ENCODE data around the gene FHIT.

FHIT gene

GRCh38 chr3:60594025-60594424 lies 657.2 kb downstream of the FHIT start:
- Histone ChIP-seq H3K4me1 (ENCODE audit: control insufficient read depth in 1 of 2, insufficient read depth in 2 of 2, low read length in 2 of 2) (no peaks in the 10 kb centered on the region), H3K9me3 (ENCODE audit: control insufficient read depth in 1 of 2, low read length in 2 of 2) (no peaks in the 10 kb centered on the region), H3K27me3 (ENCODE audit: control insufficient read depth in 1 of 2, insufficient read depth in 2 of 2, low read length in 2 of 2) (no peaks in the 10 kb centered on the region), H3K27ac (ENCODE audit: low read depth, low read length) (no peak overlapping the region), H3K4me3 (ENCODE audit: low read depth in 1 of 2, low read length in 2 of 2) (no peak overlapping the region), H3K9ac (ENCODE audit: low read depth in 1 of 2, low read length in 2 of 2) (no peak overlapping the region), H3K36me3 (ENCODE audit: control insufficient read depth in 1 of 2, insufficient read depth in 2 of 2, low read length in 2 of 2) (no peaks in the 10 kb centered on the region)

- no peak overlapping the region for H3K4me3 ChIP-seq (ENCODE audit: low read depth in 1 of 2, low read length in 2 of 2)
- no peak overlapping the region for H3K27ac ChIP-seq (ENCODE audit: low read depth, low read length)
- H3K36me3 ChIP-seq (ENCODE audit: control insufficient read depth in 1 of 2, insufficient read depth in 2 of 2, low read length in 2 of 2), result no peaks in the 10 kb centered on the region
- H3K9ac ChIP-seq (ENCODE audit: low read depth in 1 of 2, low read length in 2 of 2), result no peak overlapping the region
- no peaks in the 10 kb centered on the region for H3K4me1 ChIP-seq (ENCODE audit: control insufficient read depth in 1 of 2, insufficient read depth in 2 of 2, low read length in 2 of 2)
- no peaks in the 10 kb centered on the region for H3K27me3 ChIP-seq (ENCODE audit: control insufficient read depth in 1 of 2, insufficient read depth in 2 of 2, low read length in 2 of 2)
- no peaks in the 10 kb centered on the region for H3K9me3 ChIP-seq (ENCODE audit: control insufficient read depth in 1 of 2, low read length in 2 of 2)
Measured at GRCh38 chr3:60591267-60591666, 660.0 kb downstream of the FHIT start.

- no peaks in the 10 kb centered on the region for H3K27me3 ChIP-seq (ENCODE audit: control insufficient read depth in 1 of 2, insufficient read depth in 2 of 2, low read length in 2 of 2)
- no peak overlapping the region for H3K27ac ChIP-seq (ENCODE audit: low read depth, low read length)
- H3K4me1 ChIP-seq (ENCODE audit: control insufficient read depth in 1 of 2, insufficient read depth in 2 of 2, low read length in 2 of 2), result no peaks in the 10 kb centered on the region
Measured at GRCh38 chr3:60588806-60589205, 662.4 kb downstream of the FHIT start.

GRCh38 chr3:60585918-60586317 lies 665.3 kb downstream of the FHIT start:
- Histone ChIP-seq H3K4me1 (ENCODE audit: control insufficient read depth in 1 of 2, insufficient read depth in 2 of 2, low read length in 2 of 2) (no peaks in the 10 kb centered on the region), H3K9ac (ENCODE audit: low read depth in 1 of 2, low read length in 2 of 2) (no peak overlapping the region), H3K27ac (ENCODE audit: low read depth, low read length) (no peak overlapping the region), H3K36me3 (ENCODE audit: control insufficient read depth in 1 of 2, insufficient read depth in 2 of 2, low read length in 2 of 2) (no peaks in the 10 kb centered on the region), H3K27me3 (ENCODE audit: control insufficient read depth in 1 of 2, insufficient read depth in 2 of 2, low read length in 2 of 2) (no peaks in the 10 kb centered on the region), H3K9me3 (ENCODE audit: control insufficient read depth in 1 of 2, low read length in 2 of 2) (no peaks in the 10 kb centered on the region), H3K4me3 (ENCODE audit: low read depth in 1 of 2, low read length in 2 of 2) (no peak overlapping the region)

More at GRCh38 chr3:60588806-60589205, 662.4 kb downstream of the FHIT start:
- Histone ChIP-seq H3K9ac (ENCODE audit: low read depth in 1 of 2, low read length in 2 of 2) (no peak overlapping the region), H3K9me3 (ENCODE audit: control insufficient read depth in 1 of 2, low read length in 2 of 2) (no peaks in the 10 kb centered on the region), H3K36me3 (ENCODE audit: control insufficient read depth in 1 of 2, insufficient read depth in 2 of 2, low read length in 2 of 2) (no peaks in the 10 kb centered on the region), H3K4me3 (ENCODE audit: low read depth in 1 of 2, low read length in 2 of 2) (no peak overlapping the region)

- no peaks in the 10 kb centered on the region for H3K4me1 ChIP-seq (ENCODE audit: control insufficient read depth in 1 of 2, insufficient read depth in 2 of 2, low read length in 2 of 2)
- H3K27ac ChIP-seq (ENCODE audit: low read depth, low read length), result no peak overlapping the region
- H3K9me3 ChIP-seq (ENCODE audit: control insufficient read depth in 1 of 2, low read length in 2 of 2), result no peaks in the 10 kb centered on the region
- H3K4me3 ChIP-seq (ENCODE audit: low read depth in 1 of 2, low read length in 2 of 2), result no peak overlapping the region
- no peaks in the 10 kb centered on the region for H3K36me3 ChIP-seq (ENCODE audit: control insufficient read depth in 1 of 2, insufficient read depth in 2 of 2, low read length in 2 of 2)
- H3K9ac ChIP-seq (ENCODE audit: low read depth in 1 of 2, low read length in 2 of 2), result no peak overlapping the region
- no peaks in the 10 kb centered on the region for H3K27me3 ChIP-seq (ENCODE audit: control insufficient read depth in 1 of 2, insufficient read depth in 2 of 2, low read length in 2 of 2)
Measured at GRCh38 chr3:60584250-60584649, 667.0 kb downstream of the FHIT start.

GRCh38 chr3:60582288-60582687 lies 669.0 kb downstream of the FHIT start:
- no peaks in the 10 kb centered on the region for H3K4me1 ChIP-seq (ENCODE audit: control insufficient read depth in 1 of 2, insufficient read depth in 2 of 2, low read length in 2 of 2)
- no peaks in the 10 kb centered on the region for H3K36me3 ChIP-seq (ENCODE audit: control insufficient read depth in 1 of 2, insufficient read depth in 2 of 2, low read length in 2 of 2)
- no peak overlapping the region for H3K9ac ChIP-seq (ENCODE audit: low read depth in 1 of 2, low read length in 2 of 2)
- no peaks in the 10 kb centered on the region for H3K9me3 ChIP-seq (ENCODE audit: control insufficient read depth in 1 of 2, low read length in 2 of 2)
- no peaks in the 10 kb centered on the region for H3K27me3 ChIP-seq (ENCODE audit: control insufficient read depth in 1 of 2, insufficient read depth in 2 of 2, low read length in 2 of 2)
- no peak overlapping the region for H3K27ac ChIP-seq (ENCODE audit: low read depth, low read length)
- no peak overlapping the region for H3K4me3 ChIP-seq (ENCODE audit: low read depth in 1 of 2, low read length in 2 of 2)

- no peak overlapping the region for H3K9ac ChIP-seq (ENCODE audit: low read depth in 1 of 2, low read length in 2 of 2)
- H3K36me3 ChIP-seq (ENCODE audit: control insufficient read depth in 1 of 2, insufficient read depth in 2 of 2, low read length in 2 of 2), result no peaks in the 10 kb centered on the region
- H3K9me3 ChIP-seq (ENCODE audit: control insufficient read depth in 1 of 2, low read length in 2 of 2), result no peaks in the 10 kb centered on the region
- H3K4me3 ChIP-seq (ENCODE audit: low read depth in 1 of 2, low read length in 2 of 2), result no peak overlapping the region
- no peaks in the 10 kb centered on the region for H3K27me3 ChIP-seq (ENCODE audit: control insufficient read depth in 1 of 2, insufficient read depth in 2 of 2, low read length in 2 of 2)
- H3K27ac ChIP-seq (ENCODE audit: low read depth, low read length), result no peak overlapping the region
- no peaks in the 10 kb centered on the region for H3K4me1 ChIP-seq (ENCODE audit: control insufficient read depth in 1 of 2, insufficient read depth in 2 of 2, low read length in 2 of 2)
Measured at GRCh38 chr3:60580809-60581208, 670.4 kb downstream of the FHIT start.

GRCh38 chr3:60579734-60580133 lies 671.5 kb downstream of the FHIT start:
- H3K9ac ChIP-seq (ENCODE audit: low read depth in 1 of 2, low read length in 2 of 2), result no peak overlapping the region
- no peaks in the 10 kb centered on the region for H3K4me1 ChIP-seq (ENCODE audit: control insufficient read depth in 1 of 2, insufficient read depth in 2 of 2, low read length in 2 of 2)
- no peaks in the 10 kb centered on the region for H3K36me3 ChIP-seq (ENCODE audit: control insufficient read depth in 1 of 2, insufficient read depth in 2 of 2, low read length in 2 of 2)
- H3K9me3 ChIP-seq (ENCODE audit: control insufficient read depth in 1 of 2, low read length in 2 of 2), result no peaks in the 10 kb centered on the region
- no peaks in the 10 kb centered on the region for H3K27me3 ChIP-seq (ENCODE audit: control insufficient read depth in 1 of 2, insufficient read depth in 2 of 2, low read length in 2 of 2)
- no peak overlapping the region for H3K4me3 ChIP-seq (ENCODE audit: low read depth in 1 of 2, low read length in 2 of 2)
- no peak overlapping the region for H3K27ac ChIP-seq (ENCODE audit: low read depth, low read length)

- Histone ChIP-seq H3K27ac (ENCODE audit: low read depth, low read length) (no peak overlapping the region), H3K9ac (ENCODE audit: low read depth in 1 of 2, low read length in 2 of 2) (no peak overlapping the region), H3K36me3 (ENCODE audit: control insufficient read depth in 1 of 2, insufficient read depth in 2 of 2, low read length in 2 of 2) (no peaks in the 10 kb centered on the region), H3K27me3 (ENCODE audit: control insufficient read depth in 1 of 2, insufficient read depth in 2 of 2, low read length in 2 of 2) (no peaks in the 10 kb centered on the region), H3K4me1 (ENCODE audit: control insufficient read depth in 1 of 2, insufficient read depth in 2 of 2, low read length in 2 of 2) (no peaks in the 10 kb centered on the region), H3K4me3 (ENCODE audit: low read depth in 1 of 2, low read length in 2 of 2) (no peak overlapping the region), H3K9me3 (ENCODE audit: control insufficient read depth in 1 of 2, low read length in 2 of 2) (no peaks in the 10 kb centered on the region)
Measured at GRCh38 chr3:60578936-60579335, 672.3 kb downstream of the FHIT start.

GRCh38 chr3:60577601-60578000 lies 673.7 kb downstream of the FHIT start:
- Histone ChIP-seq H3K27ac (ENCODE audit: low read depth, low read length) (no peak overlapping the region), H3K36me3 (ENCODE audit: control insufficient read depth in 1 of 2, insufficient read depth in 2 of 2, low read length in 2 of 2) (no peaks in the 10 kb centered on the region), H3K4me3 (ENCODE audit: low read depth in 1 of 2, low read length in 2 of 2) (no peak overlapping the region), H3K27me3 (ENCODE audit: control insufficient read depth in 1 of 2, insufficient read depth in 2 of 2, low read length in 2 of 2) (no peaks in the 10 kb centered on the region), H3K9ac (ENCODE audit: low read depth in 1 of 2, low read length in 2 of 2) (no peak overlapping the region), H3K9me3 (ENCODE audit: control insufficient read depth in 1 of 2, low read length in 2 of 2) (no peaks in the 10 kb centered on the region), H3K4me1 (ENCODE audit: control insufficient read depth in 1 of 2, insufficient read depth in 2 of 2, low read length in 2 of 2) (no peaks in the 10 kb centered on the region)

GRCh38 chr3:60575718-60576272 lies 675.5 kb downstream of the FHIT start:
- H3K9ac ChIP-seq (ENCODE audit: low read depth in 1 of 2, low read length in 2 of 2), result no peak overlapping the region
- no peak overlapping the region for H3K4me3 ChIP-seq (ENCODE audit: low read depth in 1 of 2, low read length in 2 of 2)
- H3K4me1 ChIP-seq (ENCODE audit: control insufficient read depth in 1 of 2, insufficient read depth in 2 of 2, low read length in 2 of 2), result no peaks in the 10 kb centered on the region
- no peaks in the 10 kb centered on the region for H3K9me3 ChIP-seq (ENCODE audit: control insufficient read depth in 1 of 2, low read length in 2 of 2)
- no peaks in the 10 kb centered on the region for H3K27me3 ChIP-seq (ENCODE audit: control insufficient read depth in 1 of 2, insufficient read depth in 2 of 2, low read length in 2 of 2)
- no peaks in the 10 kb centered on the region for H3K36me3 ChIP-seq (ENCODE audit: control insufficient read depth in 1 of 2, insufficient read depth in 2 of 2, low read length in 2 of 2)
- no peak overlapping the region for H3K27ac ChIP-seq (ENCODE audit: low read depth, low read length)

Data from duodenal mucosa (tissue), 2 donors.